NCI-H2029 (cell line): ENCODE data around the gene FGFBP1.

Source experiments
- DNase-seq: peaks from one replicate; lab custom pipeline; 2025; lab: John Stamatoyannopoulos, UW

The FGFBP1 gene

DNA sequence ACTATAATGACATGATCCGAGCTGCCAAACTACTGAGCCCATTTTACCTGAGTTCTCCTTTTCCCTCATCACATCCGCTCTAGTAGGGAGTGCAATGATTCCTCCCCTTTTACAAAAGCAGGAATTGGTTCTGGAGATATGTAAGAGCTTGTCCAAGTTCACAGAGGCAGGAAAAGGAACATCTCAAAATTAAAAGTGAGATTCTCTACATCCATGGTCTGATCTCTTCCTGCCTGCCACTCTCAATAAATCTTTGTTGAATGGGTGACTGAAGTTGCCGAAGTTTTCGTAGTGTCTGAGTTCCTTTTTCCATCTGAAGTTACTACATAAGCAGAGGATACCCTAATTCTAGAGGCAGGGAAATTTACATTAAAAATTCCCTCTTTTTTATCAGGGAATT, at the start of gene FGFBP1:
Gene FGFBP1, minus strand, starts transcription at position 101 of the 400 bp plus-strand sequence. CDS start 2,108 bp downstream, outside the sequence.
- DNase-seq: no peak

DNA sequence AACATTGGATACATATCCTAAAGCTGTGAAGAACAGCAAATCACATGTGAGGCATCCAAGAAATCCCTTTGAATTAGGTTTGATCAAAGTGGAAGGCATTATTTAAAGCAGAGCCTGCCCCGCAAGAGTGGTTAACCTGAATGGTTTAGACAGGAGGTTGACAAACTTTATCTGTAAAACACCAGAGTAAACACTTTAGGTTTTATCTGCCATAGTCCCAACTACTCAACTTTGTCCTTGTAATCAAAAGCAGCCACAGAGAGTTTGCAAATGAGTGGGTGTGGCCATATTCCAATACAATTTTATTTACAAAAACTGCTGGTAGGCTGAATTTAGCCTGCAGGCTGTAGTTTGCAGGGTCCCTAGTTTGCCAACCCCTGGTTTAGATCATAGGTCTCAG, 49.7 kb upstream of the FGFBP1 start:
- DNase-seq: no peak

DNA sequence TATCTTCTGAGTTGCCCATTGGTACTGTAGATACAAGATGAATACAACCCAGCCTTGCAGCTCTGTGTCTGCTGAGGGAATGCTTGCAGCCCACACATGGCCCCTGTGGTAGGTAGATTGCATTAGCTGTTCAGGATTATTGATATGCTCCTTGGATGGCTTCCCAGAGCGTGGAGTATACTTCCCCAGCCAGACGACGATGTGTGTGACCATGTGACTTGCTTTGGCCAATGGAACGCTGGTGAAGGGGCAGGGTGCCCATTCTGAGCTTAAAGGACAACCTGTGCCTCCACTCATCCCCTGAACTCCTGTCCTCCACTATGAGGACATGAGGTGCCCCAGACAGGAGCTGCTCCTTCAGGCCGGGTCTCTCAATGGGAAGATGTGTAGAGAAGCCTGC, 48.4 kb upstream of the FGFBP1 start:
- DNase-seq: no peak

DNA sequence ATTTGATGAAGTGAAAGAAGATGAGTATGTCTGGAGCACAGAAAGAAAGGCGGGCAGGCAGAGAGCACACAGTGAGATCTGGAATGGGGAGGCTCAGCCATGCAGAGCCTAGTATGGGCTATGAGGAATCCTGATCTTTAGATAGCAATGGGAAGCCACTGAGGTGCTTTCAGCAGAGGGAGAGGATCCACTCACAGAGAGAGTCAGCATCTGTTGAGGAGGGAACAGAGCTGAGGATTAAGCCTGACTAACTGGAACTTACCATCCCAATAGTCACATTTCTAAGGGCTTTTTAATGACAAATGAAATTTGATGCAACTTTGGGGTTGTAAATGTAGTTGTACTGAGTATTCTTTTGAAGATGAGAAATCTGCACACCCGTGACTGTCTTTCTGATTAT, 45.1 kb upstream of the FGFBP1 start:
- no peak for DNase-seq

DNA sequence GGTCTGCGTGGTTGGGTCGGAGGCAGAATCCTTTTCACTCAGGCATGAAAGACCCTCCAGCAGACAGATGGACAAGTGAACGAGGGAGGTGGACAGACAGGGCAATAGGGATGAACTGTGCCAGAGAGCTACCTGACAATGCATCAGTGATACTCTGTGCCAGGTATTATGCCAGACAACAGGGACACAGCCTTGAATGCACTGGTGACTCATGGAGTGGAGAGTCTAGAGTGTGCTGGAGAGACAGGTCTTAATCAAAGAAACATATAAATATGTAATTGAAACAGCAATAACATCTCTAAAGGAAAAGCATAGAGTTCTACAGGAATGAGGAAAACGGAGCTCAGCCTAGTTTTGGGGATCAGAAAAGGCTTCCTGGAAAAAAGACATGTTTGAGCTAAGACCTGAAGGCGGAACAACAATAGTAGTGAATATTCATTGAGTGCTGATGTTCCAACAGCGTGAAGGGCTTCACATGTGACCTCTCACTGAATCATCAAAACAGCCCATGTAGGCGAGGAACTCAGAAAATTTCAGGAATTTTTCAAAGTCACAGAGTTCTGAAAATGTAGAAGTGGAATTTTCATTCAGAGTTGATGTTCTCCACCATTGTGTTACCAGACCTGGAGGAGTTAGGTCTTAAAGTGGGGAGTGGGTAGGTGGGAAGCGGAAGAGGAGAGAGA, 44.4 kb upstream of the FGFBP1 start:
- no peak for DNase-seq

DNA sequence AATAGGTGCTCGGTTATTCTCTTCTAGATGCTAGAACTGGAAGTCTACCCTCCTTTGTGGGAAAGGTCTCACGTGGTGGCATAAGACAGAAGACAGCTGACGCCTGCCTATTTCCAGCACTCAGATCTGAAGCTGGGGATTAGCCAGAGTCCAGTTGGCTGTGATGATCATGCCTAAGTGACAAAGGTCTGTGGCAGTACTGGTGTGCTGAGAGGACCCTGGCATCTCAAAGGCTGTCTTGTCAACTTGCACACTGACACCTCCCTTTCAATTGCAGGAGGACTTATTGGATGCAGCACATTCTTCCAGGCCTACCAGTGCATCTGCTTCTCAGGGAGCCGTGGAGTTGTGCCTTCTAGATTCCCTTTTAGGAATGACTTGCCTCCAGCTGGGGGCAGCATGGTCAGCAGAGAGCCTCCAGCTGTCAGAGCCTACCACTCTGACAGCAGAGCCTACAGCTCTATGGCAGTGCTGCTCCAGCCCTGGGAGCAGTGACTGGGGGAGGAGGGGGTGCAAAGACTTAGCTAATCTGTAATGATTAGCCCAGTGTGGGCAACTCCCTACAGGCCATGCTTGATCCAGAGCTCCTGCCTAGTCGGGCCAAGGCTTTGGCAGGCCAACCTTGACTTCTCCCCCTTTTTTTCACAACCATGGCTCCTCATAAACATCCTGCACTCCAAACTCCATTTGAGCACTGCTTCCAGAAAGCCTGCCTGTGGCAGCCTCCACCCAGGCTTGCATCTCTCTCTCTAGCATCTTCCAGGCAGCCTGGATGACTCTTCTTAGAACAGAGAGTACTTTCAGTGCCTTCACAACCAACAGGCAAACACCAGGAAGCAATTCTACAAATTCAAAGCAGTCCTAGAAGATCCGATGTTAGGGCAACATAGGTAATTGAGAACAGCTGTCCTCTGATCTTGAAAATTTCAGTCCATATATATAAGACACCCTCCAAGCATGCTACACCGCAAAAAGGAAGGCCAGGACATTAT, 38.2 kb upstream of the FGFBP1 start:
- DNase-seq: no peak

DNA sequence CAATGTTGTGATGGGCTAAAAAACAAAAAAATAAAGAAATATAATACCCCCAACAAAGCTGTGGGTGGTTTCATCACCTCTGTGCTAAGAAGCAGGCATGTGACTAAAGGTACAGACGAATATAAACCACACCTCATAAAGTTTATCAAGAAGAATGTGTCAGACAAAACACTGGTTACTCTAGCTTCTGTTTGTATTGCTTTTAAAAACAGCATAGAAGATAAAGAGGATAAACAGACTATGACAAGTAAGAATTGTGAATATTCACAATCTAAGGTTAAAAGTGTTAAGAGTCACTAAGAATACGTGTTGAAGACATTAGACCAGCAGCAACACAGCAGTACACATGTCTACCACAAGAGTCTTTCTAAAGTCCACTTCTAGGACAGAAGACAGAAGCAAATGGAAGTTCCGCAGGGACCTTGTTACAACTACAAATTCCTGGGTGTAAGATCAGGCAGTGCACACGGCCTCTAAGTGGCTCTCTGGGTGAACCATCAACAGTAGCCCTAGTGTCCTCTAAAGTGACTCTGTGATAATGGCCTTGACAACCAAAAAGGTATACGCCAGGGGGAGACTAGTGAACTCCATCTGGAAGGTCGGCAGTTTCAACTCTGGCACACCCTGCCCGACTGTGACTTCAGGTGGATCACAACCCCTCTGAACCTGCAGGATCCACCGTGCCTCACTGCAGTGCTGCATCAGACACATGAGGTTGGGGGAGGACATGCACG, 32.7 kb upstream of the FGFBP1 start:
- DNase-seq: no peak

DNA sequence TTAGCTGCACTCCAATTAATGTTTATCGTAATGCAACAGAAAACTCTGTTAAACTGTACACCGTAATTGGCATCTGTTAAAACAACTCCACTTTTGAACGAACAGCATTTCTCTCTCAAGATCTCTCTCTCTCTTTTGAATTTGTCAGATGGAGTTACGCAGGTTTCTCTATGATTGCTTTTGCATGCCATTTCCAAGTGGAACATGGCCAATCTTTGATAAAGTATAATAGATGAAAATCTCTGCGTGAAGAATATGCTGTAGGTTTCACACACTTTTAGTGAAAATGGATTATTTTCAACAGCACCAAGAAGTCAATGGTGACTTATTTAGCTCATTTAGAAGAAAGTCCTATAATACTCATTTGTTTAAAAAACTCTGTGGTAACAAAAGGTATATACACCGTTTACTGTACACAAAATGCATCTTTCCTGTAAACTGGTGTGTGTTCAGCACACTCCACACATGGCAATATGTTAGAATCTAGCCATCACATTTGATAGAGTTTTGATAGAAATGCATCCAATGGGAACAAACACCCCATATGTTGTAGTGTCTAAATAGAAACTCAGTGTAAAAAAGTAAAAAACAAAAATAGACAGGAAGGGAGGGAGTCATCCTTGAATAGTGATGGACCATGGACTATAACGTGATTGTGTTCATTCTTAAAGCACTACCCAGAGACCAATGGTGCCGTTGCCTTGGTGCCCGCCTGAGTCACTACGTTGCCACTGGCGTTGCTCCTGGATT, 30.2 kb upstream of the FGFBP1 start:
- no peak for DNase-seq

DNA sequence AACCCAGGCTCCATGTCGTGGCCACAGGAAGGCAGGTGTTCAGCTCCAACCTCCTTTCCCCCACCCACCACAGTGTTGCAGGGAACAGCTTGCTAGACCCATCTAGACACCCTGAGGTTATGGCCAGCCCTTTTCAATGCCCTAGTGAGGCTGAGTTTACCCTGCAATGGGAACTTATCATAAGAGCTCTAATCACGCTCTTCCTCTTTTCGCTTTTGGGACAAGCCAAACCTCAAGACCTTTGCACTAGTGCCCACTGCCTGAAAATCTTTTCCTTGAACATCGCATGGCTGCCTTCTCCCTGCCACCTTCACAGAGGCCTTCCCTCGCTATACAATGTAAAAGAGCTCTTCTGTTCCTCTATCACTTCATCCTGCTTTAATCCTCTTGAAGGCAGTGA, 26.8 kb upstream of the FGFBP1 start:
- DNase-seq: no peak

DNA sequence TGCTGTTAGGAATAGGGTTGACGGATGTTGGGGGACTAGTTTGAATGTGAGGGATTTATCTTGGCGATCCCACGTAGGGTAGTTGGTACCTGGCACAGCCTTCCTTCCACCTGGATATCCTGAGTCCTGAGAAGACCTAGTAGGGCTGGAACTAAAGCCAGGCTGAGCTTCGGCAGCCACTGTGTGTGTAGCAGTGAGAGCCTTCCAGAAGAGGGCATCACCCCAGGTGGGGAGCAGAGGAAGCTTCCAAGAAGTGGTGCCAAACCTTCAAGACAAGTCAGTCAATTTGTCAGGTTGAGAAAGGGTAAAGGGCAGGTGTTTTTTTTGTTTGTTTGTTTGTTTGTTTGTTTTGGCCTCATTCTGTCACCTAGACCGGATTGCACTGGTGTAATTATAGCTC, 25.6 kb upstream of the FGFBP1 start:
- DNase-seq: no peak

DNA sequence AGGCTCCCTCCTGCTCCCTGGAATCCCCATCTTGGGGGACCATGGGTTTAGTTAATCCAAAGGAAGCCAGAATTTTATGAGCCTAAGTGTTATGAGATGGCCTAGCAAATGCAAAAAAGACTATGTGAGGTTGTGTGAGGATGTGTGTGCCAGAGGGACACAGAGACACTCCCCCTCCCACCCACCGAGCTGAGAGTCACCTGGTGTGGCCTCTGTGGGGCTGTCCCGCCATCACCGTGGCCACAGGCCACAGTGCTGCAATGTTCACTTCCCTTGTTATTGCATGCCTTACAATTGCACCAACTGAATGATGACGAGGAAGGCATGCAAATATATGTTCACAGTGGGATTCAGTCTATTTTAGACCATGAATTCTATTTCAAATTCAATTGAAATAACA, 25.0 kb upstream of the FGFBP1 start:
- DNase-seq: no peak

DNA sequence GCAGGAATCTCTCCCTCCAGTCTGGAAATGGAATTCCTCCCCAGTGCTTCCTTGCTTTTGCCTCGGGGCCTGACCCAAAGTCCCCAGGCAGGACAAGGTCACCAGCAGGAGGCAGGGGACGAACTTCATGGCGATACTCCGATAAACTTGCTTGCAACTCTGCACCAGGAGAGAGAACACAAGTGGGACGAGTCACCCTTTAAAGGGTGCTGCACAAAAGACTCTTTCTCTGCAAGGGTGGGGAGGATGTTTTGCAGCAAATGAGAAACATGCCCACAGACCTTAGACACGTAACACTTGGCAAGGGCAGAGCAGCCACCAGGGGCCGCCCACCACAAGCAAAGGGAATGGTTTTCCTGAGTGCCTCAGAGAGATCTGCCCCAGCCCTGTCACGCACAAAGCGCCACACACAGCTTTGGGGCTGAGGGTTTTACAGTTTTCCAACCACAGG, 24.5 kb upstream of the FGFBP1 start, which contains the start of gene FGFBP2:
Gene FGFBP2, minus strand, starts transcription at position 175 of the 451 bp plus-strand sequence. Its CDS starts 46 bp downstream, at position 129.
- peak; percentile 22 for DNase-seq

DNA sequence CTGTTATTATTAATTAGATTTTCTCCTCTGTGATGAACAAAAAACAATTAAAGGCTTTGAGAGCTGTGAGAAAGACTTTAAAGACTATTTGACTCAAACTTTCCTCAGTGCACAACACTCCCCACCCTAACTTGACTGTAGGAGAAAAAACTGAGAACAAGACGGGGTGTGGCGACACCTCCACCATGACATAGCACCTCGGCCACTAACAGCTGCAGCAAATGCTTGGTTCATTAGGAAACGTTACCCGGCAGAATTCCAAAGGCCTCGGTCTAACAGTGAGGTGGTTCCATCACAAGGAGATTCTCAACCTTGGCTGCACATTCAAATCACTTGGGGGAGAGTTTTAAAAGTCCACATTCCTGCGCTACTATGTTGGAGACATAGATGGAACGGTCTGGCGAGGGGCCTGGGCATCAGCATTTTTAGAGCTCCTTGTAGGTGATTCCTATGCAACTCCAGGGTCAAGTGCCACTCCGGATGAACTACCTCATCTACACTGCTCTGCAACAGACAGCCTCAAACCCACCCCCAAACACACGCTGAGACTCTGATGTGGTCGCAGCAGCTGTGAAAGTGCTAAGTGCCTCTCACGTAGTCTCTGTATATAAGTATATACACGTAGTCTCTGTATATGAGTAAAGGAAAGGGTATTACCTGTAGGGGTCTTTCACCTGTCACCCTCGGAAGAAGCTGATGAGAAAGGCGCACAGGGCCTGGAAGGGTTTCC, 23.4 kb upstream of the FGFBP1 start:
- no peak for DNase-seq

DNA sequence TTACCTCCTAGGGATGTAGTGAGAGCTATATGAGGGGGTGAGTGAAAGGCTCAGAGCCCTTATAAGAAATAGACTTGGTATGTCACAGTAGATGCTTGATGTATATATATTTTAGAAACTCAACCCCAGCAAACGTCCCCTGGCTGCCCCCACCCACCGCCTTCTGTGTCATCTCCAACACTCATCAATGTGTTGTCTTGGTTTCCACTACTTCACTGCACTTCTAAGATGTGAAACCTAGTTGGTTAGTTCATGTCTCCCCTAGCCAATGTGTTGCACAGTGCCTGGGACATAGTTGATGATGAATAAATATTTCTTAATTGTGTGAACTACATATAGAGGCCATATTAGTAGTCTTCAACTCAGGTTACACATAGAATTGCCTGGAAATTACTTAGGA, 20.0 kb upstream of the FGFBP1 start:
- DNase-seq: no peak

DNA sequence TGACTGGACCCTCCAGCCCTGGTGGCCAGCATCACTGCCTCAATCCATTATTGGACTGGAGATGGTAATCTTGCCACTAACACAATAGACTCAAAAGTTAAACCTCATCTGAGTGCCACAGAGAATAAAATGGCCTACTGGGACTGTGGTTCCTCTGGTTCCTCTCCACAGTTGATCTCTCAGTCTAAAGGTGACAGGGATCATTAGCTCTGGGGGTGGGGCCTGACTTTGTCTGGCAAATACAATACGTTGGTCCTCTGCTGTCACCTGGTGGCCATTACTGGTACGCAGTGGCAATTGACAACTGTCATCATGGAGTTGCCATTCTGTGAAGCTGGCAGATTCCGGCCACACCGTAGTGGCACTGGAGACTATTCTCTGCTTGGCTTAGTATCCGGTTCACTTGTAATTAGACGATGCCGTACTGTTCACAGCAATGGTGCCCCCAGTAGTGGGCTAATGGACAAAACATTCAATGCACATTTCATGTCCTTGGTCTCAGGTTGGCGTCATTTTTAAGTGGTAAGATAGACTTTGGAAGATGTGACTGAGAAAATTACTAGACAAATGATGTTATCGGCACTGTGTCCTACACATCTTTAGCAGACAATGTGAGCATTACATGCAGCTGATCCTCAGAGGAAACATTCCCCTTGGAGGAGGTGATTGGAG, 17.8 kb upstream of the FGFBP1 start:
- DNase-seq: peak; percentile 81

DNA sequence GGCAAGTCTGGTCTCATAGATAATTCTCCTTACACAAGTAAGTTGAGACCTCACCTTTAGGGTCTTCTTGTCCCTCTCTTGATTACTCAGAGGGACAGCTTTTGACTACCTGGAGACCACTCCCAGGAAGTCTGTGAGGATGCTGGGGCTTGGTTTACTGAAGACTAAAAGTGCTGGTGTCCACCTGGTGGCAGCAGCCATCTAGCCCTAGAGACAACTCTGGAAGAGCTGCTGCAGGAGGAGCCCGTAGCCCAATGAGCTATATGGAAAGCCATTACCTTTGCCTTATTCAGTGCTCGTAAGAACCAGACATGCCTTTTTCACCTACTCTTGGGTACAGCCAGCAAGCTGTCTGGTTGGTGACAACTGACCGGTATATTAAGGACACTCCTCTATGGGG, 17.1 kb upstream of the FGFBP1 start:
- no peak for DNase-seq

DNA sequence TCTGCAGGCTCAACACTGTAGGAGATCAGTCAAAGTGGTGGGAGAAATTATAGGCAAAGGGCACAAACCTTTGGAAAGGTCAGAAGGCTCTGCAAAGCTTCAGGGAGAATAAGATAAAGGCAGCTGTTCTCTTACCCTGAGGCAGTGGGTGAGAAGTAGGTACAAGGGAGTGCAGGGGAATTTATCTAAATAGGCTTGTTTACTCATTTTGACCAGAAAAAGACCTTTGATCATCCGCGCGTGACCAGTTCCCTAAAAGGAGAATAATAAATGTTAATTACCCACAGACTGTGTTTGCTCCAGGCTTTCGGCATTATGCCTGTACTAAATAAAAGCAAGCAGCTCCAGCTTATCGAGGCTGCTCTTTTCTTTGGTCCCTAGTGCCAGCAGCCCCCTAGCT, 15.1 kb upstream of the FGFBP1 start:
- DNase-seq: no peak

DNA sequence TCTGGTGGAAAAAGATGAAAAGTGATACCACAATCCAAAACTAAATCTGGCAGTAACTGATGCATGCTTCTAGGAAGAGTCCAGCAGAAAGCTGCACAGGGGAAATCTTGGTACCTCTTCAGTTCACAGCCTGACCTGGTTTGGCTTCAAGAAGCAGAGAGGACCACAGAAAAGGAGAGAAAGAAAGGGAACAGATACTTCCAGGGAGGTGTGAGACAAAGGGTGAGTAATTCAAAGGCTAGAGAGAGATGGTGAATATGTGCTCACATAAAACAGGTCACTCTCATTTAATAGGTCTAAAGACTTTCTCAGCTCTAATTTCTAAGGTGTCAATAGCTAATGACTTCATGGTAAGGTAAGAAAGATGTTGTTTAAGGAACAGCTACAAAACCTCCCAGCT, 13.2 kb upstream of the FGFBP1 start:
- DNase-seq: no peak

DNA sequence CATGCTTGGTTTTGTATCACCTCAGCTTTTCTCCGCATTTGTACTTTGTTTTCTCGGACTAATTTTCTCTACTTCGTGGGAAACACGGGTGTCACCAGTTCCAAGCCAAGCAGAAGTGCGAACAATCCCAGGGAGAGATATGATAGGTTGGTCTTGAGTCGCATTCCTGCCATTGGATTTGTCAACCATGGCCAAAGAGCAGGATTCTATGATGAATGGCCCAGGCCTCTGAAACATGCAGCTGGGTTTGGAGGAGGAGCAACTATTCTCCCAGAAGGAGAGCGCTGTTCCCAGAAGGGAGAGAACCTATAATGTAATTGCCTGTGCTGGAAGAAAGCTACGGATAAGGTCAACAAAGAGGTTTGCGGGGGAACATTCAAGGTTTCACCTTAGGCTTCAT, 10.3 kb upstream of the FGFBP1 start:
- no peak for DNase-seq

DNA sequence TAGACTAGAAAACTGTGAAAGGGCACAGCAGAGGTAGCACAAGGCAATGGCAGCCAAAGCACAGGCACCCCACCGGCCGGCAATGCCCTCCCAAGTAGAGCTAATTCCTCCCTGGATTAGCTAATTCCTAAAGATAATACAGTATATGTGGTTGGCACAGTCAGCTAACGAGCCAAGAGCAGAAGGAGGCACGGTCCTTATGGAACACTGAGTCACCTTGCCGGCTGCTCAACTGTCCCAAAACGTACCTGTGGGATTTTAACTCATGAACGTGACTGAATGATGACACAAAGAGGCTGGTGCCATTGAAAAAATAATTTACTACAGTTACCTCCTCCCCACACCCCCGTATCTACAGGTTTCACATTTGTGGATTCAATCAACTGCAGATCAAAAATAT, 9.1 kb upstream of the FGFBP1 start:
- DNase-seq: no peak
